Fibroblast of peridontal ligament (primary cell): ENCODE measurements around the gene SUPT5H.

Experiments used
- DNase-seq: peaks from one replicate; pipeline ENCODE4 v3.0.0-alpha.2; 2010; ENCODE audit errors: extremely low read depth

The SUPT5H gene

DNA sequence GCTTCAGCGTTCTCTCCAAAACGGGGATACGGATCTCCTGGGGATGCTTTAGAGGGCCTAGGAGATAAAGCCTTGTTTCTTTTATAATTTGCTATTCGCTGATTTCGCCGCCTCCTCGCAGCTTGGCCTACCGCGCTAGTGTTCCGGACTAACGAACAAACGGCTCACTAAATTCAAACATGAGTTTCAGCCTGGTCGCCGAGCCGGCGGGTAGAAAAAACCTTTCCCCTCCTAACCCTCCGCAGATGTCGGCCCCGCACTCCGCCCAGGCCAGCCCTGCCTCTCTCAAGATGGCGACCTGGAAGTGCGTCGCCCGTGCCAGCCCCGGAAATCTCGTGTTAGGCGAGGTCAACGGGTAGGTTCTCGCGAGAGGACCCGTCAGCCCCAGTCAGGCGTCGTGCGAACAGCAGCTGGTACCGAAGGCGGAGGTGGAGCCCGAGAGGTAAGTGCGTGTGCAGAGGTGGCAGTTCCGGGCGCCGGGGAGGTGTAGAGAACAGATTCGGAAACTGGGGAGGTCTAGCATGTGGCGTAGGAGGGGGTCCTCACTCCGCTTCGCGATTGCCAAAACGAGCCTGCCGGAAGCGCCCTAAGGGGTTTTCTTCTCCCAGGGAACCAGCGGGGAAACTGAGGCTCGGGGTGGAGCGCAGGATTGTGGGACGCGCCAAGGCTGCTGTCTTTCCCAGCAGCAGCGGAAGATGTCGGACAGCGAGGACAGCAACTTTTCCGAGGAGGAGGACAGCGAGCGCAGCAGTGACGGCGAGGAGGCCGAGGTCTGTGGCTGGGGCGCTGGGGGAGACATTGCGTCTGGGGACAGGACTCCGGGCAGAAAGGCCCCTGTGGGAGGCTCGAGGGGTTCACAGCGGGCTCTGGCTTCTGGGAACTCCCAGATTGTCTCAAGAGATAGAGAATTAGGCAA lies at the start of gene SUPT5H:
Gene SUPT5H, plus strand, starts transcription at position 387 of the 916 bp plus-strand sequence. Its CDS starts 309 bp downstream, at position 696.
- DNase-seq: peak; percentile 97

DNA sequence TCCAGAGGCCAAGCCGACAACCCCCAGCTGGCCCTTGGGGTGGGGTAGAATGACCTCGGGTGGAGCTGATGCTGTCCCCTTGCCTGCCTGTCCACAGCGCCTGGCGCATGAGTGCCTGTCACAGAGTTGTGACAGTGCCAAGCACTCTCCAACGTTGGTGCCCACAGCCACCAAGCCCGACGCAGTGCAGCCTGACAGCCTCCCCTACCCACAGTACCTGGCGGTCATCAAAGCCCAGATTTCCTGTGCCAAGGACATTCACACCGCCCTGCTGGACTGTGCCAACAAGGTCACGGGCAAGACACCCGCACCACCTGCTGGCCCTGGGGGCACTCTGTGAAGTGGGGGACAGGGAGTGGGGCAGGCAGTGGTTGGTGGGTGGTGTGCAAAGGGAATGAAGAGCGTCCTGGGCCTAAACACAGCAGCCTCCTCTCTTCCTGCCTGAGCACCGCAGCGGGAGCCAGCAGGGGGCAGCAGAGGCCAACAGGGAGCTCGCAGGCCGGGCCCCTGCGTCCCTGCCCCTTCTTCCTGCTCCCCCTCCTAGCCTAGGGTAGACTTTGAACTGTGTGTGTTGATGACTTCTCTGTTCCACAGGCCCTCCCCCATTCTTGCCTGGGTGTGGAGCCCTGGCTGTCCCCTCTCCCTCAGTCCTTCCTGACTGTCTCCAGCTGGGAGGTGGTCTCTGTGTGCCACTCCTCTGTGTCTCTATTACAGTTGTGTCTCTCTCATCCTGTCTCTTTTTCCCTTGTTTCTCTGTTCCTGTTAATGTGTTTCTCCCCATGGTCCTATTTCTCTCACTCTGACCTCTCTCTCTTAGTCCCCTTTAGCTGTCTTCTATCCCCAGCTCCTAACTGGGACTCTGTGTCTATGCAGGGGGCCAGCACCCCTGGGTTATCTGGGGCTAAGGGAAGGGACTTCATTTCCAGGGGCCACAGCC lies 47.8 kb upstream of the SUPT5H start:
- DNase-seq: peak; percentile 75

DNA sequence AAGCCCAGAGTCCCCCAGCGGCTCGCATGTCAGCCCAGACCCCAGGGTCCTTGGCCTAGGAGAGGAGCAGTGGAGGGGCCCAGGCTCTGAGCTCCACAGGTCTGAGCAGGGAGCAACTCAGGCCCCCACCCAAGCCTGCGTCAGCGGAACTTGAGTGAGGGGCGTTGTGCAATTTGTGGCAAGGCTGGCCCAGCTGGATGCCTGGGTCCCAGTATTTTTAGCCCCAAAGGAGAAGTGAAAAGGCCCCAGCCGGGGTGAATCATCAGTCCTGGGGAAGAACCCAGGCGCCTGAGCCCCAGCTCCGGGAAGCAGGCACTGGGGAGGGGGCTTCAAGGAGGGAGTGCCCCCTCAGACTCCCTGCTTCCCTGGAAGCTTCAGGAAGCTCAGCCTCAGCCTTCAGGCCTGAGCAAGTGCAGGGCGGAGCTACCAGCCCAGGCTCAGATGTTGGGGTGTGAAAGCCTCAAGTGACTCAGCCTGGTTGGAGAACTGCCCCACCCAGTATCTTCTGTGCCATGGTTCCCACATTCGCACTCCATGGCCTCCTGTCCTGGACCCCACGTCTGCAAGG lies 47.0 kb upstream of the SUPT5H start:
- peak; percentile 83 for DNase-seq

DNA sequence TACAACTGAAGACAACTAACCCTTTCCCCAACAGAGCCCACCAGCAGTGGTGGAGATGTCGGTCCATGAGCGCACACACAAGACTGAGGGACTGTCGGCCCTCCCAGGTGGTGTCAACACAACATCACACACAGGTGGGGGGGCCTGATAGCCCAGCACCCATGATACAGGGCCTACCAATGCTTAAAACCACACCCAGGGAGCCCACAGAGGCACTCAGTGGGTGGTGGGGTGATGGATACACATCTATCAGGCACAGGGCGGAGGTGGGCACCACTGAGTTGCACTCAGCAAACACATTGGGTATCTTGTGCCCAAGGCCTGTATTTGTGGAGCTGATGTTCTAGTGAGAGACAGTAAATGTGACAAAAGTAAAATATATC lies 45.7 kb upstream of the SUPT5H start:
- DNase-seq: no peak

DNA sequence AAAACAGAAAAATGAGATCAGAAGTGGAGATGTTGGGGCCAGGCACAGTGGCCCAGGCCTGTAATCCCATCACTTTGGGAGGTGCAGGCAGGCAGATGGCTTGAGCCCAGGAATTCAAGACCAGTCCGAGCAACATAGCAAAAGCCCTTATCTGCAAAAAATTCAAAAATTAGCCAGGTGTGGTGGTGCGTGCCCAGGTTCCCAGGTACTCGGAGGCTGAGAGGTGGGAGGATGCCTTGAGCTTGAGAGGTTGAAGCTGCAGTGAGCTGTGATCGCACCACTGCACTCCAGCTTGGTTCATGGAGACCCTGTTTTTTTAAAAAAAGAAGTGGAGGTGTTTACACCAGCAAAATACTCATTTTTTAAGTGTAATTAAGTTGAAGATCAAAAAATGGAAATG lies 45.3 kb upstream of the SUPT5H start:
- DNase-seq: no peak

DNA sequence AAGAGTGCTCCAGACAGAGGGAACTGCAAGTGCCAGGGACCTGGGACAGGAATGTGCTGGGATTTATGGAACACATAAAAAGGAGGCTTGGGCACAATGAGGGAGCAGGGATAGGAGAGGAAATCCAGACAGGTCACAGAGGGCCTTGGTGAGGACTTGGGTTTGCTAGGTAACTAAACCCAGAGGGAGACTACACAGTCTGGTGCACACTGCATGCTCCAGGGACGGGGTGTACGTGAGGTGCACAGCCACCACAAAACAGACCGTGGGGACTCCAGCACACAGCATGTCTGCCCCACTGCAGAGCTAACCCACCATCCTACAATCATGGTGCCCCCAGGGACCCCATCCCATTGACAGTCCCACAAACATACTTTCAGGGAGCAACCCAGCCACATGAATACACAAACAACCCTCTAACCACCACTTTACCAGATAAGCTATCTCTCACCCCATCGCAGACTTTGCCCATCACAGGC lies 44.3 kb upstream of the SUPT5H start:
- DNase-seq: no peak

DNA sequence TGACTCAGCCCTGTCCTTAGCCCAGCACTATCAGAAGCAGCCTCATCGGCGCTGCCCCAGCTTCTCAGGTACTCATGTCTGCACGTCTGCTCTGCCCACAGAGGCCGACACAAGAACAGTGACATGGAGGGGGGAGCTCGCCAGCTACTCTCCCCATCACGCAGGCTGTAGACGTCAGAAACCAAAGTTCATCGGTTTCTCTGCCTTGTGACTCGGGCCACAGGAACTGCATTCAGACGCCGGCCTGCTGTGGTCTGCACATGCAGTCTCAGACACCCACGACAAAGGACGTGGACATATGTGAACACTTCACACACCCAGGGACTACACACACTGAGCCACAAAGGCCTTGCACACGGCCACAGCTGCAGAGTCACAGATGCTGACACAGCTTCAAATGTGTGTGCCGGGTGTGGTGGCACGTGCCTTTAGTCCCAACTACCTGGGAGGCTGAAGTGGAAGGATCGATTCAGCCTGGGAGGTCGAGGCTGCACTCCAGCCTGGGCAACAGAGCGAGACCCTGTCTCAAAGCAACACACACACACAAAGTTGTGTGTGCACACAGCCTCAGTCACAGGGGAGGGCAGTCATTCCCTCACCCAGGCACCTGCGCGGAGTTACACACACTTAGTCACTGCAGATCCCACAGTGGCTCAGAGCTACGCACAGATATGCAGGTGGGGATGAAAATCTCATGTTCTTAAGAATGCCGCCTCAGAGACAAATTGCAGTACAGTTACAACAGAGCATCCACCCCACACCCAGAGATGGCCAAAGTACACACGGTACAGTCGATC lies 43.6 kb upstream of the SUPT5H start:
- DNase-seq: peak; percentile 56

DNA sequence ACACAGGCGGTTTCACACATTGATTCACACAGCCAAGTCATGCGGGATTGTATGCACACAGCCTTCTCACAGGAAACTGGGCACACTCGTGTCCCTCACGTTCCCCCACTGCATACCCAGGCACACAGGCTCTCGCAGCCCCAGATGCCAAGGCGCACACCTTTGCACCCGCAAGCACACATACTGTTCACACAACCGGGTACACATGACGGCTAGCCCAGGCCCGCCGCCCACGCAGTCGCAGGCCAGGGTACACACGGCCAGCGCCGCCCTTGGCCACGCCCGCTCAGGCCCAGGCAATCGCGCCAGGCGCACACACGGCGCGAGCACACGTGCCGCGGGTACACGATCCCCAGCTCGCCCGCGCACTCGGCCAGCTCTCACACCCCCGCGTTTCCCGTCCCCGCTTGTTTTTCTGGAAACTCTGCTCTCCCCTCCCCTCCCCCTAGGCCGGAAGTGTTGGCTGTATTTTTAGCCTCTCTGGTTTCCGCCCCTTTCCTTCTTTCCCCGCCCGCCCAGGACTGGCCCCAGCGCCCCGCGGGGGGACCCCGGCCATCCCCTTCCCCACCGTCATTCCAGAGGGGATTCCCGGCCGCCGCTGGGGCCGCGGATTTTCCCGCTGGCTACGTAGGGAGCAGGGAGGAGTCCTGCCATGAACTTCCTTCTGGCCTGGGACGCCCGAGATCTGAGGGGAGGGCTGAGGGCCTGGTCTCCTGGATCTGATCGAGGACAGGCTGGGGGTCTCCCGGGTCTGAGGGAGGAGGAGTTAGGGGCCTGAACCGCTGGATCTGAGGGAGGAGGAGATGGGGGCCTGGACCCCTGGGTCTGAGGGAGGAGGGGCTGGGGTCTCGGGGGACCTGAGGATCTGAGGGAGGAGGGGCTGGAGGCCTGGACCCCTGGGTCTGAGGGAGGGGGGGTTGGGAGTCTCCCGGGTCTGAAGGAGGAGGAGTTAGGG lies 42.8 kb upstream of the SUPT5H start:
- peak; percentile 87 for DNase-seq

DNA sequence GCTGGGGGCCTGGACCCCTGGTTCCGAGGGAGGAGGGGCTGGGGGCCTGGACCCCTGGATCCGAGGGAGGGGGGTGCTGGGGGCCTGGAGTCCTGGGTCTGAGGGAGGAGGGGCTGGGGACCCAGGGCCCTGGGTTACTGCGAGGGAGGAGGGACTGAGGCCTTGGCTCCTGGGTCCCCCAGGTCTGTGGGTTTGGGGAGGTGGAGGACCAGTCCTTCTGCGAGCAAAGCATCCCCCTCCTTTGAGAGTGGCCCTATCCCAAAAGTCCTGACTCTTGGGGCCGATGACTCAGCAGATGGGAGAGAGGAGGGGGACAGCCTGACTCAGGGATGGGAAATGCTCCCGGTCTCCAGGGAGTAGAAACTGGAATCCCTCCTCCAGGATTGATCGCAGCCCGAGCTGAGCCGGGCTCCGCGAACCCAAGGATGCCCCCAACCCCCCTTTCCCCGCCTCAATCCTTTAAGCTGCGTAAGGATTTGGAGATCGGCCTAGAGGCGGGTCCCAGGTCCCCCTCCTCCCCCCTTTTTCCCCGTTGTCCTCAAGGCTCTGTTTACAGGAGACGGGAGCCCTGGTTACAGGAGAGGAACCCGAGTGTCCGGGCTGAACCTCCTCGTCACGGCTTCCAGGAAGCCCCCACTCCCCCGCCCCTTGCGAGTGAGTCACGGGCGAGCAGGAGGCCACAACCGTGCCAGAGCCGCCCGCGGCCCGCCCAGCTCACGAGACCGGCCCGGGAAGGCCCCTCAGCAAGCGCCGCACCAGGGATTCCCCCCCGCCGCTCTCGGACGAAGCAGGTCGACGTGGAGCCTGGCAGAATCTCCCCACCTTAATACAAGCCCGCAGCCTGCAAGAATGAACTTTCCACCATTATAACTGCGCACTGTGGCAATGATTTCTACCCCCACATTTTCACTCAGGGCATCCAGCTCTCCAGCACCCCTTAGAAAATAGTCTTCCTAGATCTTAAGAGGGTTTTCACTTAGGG lies 41.8 kb upstream of the SUPT5H start:
- DNase-seq: peak; percentile 100

DNA sequence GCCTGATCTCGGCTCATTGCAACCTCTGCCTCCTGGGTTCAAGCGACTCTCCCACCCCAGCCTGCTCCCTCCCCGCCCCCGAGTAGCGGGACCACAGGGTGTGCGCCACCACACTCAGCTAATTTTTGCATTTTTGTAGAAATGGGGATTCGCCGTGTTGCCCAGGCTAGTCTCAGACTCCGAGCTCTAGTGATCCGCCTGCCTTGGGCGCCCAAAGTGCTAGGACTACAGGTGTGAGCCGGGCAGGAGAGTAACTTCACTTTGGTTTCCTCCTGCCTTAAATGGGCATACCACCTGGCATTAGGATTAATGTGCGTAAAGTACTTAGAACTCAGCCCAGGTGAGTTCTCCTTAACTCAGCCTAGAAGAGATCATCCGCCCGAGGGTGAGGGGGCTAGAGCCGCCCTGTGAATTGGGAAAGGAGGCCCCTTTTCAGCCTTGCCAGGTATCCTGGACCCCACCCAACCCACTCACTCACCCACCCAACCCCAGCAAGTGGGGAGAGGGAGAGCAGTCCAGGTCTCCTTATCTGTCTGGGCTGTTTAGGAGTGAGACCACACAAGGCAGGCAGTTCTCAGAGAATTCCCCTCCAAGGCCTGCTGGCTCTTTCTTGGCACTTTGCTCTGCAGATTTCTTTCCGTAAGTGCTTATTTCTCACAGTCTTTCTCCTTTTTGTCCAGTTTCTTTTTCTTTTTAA lies 40.0 kb upstream of the SUPT5H start:
- peak; percentile 23 for DNase-seq

DNA sequence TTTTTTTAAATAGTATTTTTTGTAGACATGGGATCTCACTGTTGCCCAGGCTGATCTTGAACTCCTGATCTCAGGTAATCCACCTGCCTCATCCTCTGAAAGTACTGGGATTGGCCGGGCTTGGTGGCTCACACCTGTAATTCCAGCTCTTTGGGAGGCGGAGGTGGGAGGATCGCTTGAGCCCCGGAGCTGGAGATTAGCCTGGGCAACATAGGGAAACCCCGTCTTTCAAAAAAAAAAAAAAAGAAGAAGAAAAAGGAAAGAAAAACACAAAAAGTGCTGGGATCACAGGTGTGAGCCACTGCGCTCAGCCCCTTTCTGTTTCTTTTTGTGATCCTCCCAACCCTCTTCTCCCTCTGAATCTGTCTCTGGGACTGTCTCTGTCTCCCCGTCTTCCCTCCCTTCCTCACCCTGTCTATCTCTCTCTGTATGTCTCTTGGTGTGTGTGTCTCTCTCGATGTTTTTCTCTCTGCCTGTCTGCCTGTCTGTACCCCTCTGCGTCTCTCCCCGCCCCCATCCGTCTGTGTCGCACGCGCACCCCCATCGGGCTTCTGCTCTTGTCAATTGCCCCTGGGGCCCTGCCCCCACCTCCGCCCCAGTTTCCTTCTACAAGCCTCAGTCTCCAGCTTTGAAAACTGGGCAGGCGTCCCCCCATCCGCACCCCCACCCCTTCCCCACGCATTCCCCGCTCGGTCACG lies 39.3 kb upstream of the SUPT5H start:
- no peak for DNase-seq

DNA sequence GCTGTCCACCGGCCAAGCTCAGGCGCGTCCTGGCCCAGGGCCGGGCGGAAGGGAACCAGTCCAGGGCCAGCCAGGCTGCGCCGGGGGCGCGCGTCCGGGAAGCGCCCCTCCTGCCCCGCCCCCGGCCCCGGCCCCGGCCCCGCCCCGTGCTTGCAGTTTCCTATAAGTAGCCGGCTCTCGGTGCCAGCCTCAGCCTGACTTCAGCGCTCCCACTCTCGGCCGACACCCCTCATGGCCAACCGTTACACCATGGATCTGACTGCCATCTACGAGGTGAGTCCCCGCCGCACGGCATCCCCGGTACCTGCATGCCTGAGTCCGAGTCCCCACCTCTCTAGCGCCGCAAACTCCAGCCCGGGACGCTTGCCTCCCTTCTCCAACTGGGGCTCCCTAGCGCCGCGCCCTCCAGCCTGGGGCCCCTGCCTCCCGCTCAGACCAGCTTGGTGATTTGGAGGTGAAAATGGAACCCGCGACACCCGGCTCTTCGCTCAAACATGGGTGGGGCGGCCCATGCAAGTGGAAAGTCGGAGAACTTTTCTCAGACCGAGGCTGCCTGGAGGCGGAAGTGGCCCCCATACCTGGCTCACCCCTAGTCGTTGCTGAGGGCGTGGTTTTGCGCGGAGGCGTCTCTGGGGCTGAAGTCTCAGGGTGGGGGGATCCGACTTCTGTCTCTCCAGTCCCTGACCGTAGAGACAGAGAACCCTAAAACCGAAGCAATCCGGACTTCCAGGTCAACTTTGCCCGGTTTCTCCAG lies 38.5 kb upstream of the SUPT5H start, which contains the start of gene ZFP36:
Gene ZFP36, plus strand, starts transcription at position 192 of the 754 bp plus-strand sequence. Its CDS starts 58 bp downstream, at position 250.
- DNase-seq: peak; percentile 89

DNA sequence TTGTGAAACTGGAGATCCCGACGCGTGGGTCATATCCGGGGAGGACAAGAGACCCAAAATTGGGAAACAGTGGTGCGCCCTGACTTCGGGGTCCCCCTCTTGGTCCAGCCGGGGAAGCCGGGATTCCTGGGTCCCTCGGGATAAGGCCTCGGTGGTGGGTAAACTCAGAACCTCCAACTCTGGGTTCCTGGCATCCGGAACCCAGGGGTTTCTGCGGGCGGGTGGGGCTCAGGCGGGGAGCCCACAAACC lies 38.0 kb upstream of the SUPT5H start:
- no peak for DNase-seq

DNA sequence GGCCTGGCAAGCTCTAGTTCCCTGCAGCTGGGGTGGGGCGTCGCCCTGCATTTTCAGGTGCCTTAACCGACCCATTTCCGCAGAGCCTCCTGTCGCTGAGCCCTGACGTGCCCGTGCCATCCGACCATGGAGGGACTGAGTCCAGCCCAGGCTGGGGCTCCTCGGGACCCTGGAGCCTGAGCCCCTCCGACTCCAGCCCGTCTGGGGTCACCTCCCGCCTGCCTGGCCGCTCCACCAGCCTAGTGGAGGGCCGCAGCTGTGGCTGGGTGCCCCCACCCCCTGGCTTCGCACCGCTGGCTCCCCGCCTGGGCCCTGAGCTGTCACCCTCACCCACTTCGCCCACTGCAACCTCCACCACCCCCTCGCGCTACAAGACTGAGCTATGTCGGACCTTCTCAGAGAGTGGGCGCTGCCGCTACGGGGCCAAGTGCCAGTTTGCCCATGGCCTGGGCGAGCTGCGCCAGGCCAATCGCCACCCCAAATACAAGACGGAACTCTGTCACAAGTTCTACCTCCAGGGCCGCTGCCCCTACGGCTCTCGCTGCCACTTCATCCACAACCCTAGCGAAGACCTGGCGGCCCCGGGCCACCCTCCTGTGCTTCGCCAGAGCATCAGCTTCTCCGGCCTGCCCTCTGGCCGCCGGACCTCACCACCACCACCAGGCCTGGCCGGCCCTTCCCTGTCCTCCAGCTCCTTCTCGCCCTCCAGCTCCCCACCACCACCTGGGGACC lies 37.6 kb upstream of the SUPT5H start:
- peak; percentile 35 for DNase-seq

DNA sequence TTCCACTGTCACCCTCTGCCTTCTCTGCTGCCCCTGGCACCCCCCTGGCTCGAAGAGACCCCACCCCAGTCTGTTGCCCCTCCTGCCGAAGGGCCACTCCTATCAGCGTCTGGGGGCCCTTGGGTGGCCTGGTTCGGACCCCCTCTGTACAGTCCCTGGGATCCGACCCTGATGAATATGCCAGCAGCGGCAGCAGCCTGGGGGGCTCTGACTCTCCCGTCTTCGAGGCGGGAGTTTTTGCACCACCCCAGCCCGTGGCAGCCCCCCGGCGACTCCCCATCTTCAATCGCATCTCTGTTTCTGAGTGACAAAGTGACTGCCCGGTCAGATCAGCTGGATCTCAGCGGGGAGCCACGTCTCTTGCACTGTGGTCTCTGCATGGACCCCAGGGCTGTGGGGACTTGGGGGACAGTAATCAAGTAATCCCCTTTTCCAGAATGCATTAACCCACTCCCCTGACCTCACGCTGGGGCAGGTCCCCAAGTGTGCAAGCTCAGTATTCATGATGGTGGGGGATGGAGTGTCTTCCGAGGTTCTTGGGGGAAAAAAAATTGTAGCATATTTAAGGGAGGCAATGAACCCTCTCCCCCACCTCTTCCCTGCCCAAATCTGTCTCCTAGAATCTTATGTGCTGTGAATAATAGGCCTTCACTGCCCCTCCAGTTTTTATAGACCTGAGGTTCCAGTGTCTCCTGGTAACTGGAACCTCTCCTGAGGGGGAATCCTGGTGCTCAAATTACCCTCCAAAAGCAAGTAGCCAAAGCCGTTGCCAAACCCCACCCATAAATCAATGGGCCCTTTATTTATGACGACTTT lies 36.8 kb upstream of the SUPT5H start:
- DNase-seq: peak; percentile 41
